Measurements from ENCODE around the gene FAM83F. TPM values are rescaled to one million over a fixed set of nuclear protein-coding genes. Genes with fewer than 3 reads are reported as not detected.

Gene FAM83F
- total and polyA plus RNA-seq, 4 donors, result 0.39 to 1.5 (median 1.2) TPM

DNA sequence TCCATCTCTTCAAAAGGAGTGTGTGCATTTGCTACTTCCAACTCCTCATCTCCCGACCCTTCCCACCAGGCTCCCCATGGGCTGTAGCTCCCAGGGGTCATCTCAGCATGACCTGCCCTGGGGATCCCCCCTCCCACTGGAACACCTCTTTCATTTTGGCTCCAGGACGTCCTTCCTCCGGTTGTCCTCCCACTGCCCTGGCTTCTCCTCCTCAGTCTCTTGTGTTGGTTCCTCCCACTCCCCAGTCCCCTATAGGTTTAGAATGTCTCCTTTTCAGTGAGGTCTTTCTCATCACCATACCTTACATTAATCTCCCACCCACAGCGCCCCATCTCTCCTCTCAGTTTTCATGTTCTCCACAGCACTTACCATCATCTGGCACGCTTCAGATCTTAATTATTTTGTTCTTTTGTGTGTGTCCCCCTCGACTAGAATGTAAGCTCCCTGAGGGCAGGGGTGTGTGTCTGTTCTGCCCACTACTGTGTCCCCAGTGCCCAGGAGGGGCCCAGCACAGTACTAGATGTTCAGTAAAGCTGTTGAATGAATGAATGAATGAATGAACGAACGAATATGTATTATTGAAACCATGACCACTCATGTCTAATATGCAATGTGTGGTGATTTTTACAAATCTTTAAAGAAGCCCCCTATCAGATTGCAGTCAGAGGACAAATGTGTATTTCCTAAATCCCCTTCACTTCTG lies 36.6 kb upstream of the FAM83F start (continued):
- TF ChIP-seq REST (IDR thresholded peaks at IDR 0.05) (no peak), FOXA2 (IDR thresholded peaks at IDR 0.05) (no peak), HNF4G (IDR thresholded peaks at IDR 0.05) (no peak), FOXA1 (IDR thresholded peaks at IDR 0.05) (no peak), JUND (IDR thresholded peaks at IDR 0.05) (no peak), HNF4A (conservative IDR thresholded peaks at IDR 0.05) (no peak), ATF3 (IDR thresholded peaks at IDR 0.05) (no peak), GABPA (IDR thresholded peaks at IDR 0.05 in 1 of 2, conservative IDR thresholded peaks at IDR 0.05 in 1 of 2) (no peak), YY1 (IDR thresholded peaks at IDR 0.05) (no peak), RAD21 (IDR thresholded peaks at IDR 0.05) (no peak), TAF1 (conservative IDR thresholded peaks at IDR 0.05) (no peak)
- TF ChIP-seq, protein P1, sequence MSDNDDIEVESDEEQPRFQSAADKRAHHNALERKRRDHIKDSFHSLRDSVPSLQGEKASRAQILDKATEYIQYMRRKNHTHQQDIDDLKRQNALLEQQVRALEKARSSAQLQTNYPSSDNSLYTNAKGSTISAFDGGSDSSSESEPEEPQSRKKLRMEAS (IDR thresholded peaks at IDR 0.05), result no peak

DNA sequence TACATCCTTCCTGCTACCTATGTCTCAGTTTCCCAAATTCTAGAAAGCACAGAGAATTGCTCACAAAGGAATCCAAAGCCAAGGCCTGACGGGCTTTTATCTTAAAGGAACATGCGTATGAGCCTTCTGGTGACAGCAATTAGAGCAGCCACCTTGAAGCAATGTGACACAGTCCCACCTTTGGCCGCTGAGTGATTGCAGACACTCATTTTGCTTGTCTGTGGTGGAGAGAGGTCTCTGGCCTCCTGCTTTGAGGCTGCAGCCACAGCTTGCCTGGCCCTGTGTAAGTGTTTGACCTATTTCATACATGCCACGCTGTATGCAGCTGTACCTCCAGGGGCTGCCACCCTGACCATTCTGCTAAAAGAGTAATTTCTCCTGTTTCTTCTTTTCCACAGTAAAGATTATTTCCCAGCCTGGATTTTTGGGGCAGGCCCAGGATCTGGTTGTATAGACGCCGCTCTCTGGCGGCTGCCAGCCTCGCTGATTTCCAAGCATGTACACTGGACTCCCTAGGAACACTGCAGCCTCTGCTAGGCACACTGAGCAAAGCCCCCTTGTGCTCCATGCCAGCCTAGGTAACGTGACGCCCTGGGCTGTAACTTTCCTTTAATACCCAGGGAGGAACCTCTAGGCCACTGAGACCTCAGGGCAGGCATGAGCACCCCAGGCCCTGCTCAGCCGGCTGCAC lies 35.7 kb upstream of the FAM83F start:
- no peaks in the 10 kb centered on the region for H3K4me1 ChIP-seq (ENCODE audit: control insufficient read depth in 4 of 4, insufficient read depth in 4 of 4, low read length in 3 of 4)
- TF ChIP-seq FOXA2 (IDR thresholded peaks at IDR 0.05) (no peak), JUND (IDR thresholded peaks at IDR 0.05) (no peak)
- H3K27me3 ChIP-seq (ENCODE audit: control insufficient read depth in 4 of 4, insufficient read depth in 4 of 4, low read length in 3 of 4), result no peaks in the 10 kb centered on the region
- H3K9ac ChIP-seq (ENCODE audit: low read depth in 1 of 2, low read length in 2 of 2), result no peak overlapping the region
- WGBS, result 85% methylated on average over 11 of the region's 11 CpGs
- no peaks in the 10 kb centered on the region for H3K9me3 ChIP-seq (ENCODE audit: control insufficient read depth in 4 of 4, low read length in 3 of 4)
- no peak for DNase-seq (ENCODE audit: low spot score)
- H3K4me3 ChIP-seq (ENCODE audit: low read depth in 1 of 3, low read length in 3 of 3), result no peak overlapping the region
- no peaks in the 10 kb centered on the region for H3K36me3 ChIP-seq (ENCODE audit: control insufficient read depth in 4 of 4, insufficient read depth in 3 of 4, low read depth in 1 of 4, low read length in 3 of 4)
- no peak overlapping the region for H3K27ac ChIP-seq (ENCODE audit: low read depth in 1 of 2, low read length in 2 of 2)

- Histone ChIP-seq H3K27me3 (ENCODE audit: control insufficient read depth in 4 of 4, insufficient read depth in 4 of 4, low read length in 3 of 4) (no peaks in the 10 kb centered on the region), H3K36me3 (ENCODE audit: control insufficient read depth in 4 of 4, insufficient read depth in 3 of 4, low read depth in 1 of 4, low read length in 3 of 4) (no peaks in the 10 kb centered on the region), H3K9me3 (ENCODE audit: control insufficient read depth in 4 of 4, low read length in 3 of 4) (no peaks in the 10 kb centered on the region), H3K9ac (ENCODE audit: low read depth in 1 of 2, low read length in 2 of 2) (no peak within 1 kb of the TSS), H3K4me3 (ENCODE audit: low read depth in 1 of 3, low read length in 3 of 3) (no peak within 1 kb of the TSS), H3K4me1 (ENCODE audit: control insufficient read depth in 4 of 4, insufficient read depth in 4 of 4, low read length in 3 of 4) (no peaks in the 10 kb centered on the region), H3K27ac (ENCODE audit: low read depth in 1 of 2, low read length in 2 of 2) (no peak within 1 kb of the TSS)
- TF ChIP-seq YY1 (IDR thresholded peaks at IDR 0.05), result no peak
- TF ChIP-seq RAD21 (IDR thresholded peaks at IDR 0.05), result peak in 1 of 2 donors; percentile 19
- TF ChIP-seq HNF4A (conservative IDR thresholded peaks at IDR 0.05), result no peak
- WGBS, result 76% methylated on average over 14 of the region's 14 CpGs
- DNase-seq (ENCODE audit: low spot score), result no peak
These were observed 34.9 kb upstream of the FAM83F start, which contains the start of gene TMA7B for GRCh38 chr22:39959640-39960447. TMA7B (plus strand) TSS chr22:39960397; CDS start chr22:39964375, 3,978 bp downstream.
